Calu3 (cell line): ENCODE results near the gene ADCY5. TPM values are rescaled to one million over a fixed set of nuclear protein-coding genes. Genes with fewer than 3 reads are reported as not detected.

Source experiments
- BruUV-seq: library from RNA; stranded (reverse); fragments of 400-500 nt; replicated peaks from 2 replicates; lab custom pipeline; 2021; lab: Mats Ljungman, UMichigan
- CTCF ChIA-PET: fragments of 300-600 bp; sonication (Branson Sonifier 250); formaldehyde crosslinking; loops from one replicate; lab custom pipeline; 2022; ENCODE audit warnings: antibody characterized with exemption; lab: Charles Lee
- DNase-seq: peaks from one replicate; pipeline ENCODE4 v3.0.0; 2022
- H3K27ac Mint-ChIP-seq: one replicate; pipeline ENCODE4 v1.8.0; 2022; ENCODE audit warnings: mixed read lengths; ENCODE audit not compliant: unreplicated experiment
- H3K27me3 Mint-ChIP-seq: one replicate; pipeline ENCODE4 v1.8.0; 2022; ENCODE audit warnings: mixed read lengths; ENCODE audit not compliant: unreplicated experiment
- H3K36me3 Mint-ChIP-seq: one replicate; pipeline ENCODE4 v1.8.0; 2022; ENCODE audit warnings: mild to moderate bottlenecking, moderate library complexity, mixed read lengths; ENCODE audit not compliant: insufficient read depth, unreplicated experiment
- H3K4me1 Mint-ChIP-seq: one replicate; pipeline ENCODE4 v1.8.0; 2022; ENCODE audit warnings: mild to moderate bottlenecking, low read depth, mixed read lengths; ENCODE audit not compliant: unreplicated experiment
- H3K4me3 Mint-ChIP-seq: one replicate; pipeline ENCODE4 v1.8.0; 2022; ENCODE audit warnings: mild to moderate bottlenecking, low read depth, moderate library complexity, mixed read lengths; ENCODE audit not compliant: unreplicated experiment
- H3K9me3 Mint-ChIP-seq: one replicate; pipeline ENCODE4 v1.8.0; 2022; ENCODE audit warnings: low read depth, mixed read lengths; ENCODE audit not compliant: unreplicated experiment
- CTCF ChIP-seq: fragments of 200-600 bp; IDR thresholded peaks from one replicate; pipeline ENCODE4 v1.8.0; 2022; ENCODE audit warnings: antibody characterized with exemption; ENCODE audit not compliant: unreplicated experiment
- intact Hi-C: fragments of 100-400 bp; cut with micrococcal nuclease; formaldehyde crosslinking; loops from one replicate; pipeline ENCODE4 v1.10.0; 2022; ENCODE audit not compliant: unreplicated experiment
- total RNA-seq: library from RNA; stranded (reverse); gene quantifications from 2 replicates; pipeline ENCODE4 v1.2.3, GENCODE V29; 2022

Gene ADCY5
- total RNA-seq, 1 experiment from 2014 or later: 2.5 TPM

GRCh38 chr3:123291404-123291803 lies 157.5 kb downstream of the ADCY5 start:
- H3K27ac Mint-ChIP-seq: no peak overlapping the region
- BruUV-seq: no TSS peak
- peaks cover 81% of the 10 kb centered on the region for H3K27me3 Mint-ChIP-seq
- no peaks in the 10 kb centered on the region for H3K4me1 Mint-ChIP-seq
- no peak for TF ChIP-seq CTCF
- peaks cover 4% of the 10 kb centered on the region for H3K9me3 Mint-ChIP-seq
- CTCF ChIA-PET: no interaction called here
- peaks cover 6% of the 10 kb centered on the region for H3K36me3 Mint-ChIP-seq
- no peak overlapping the region for H3K4me3 Mint-ChIP-seq
- no peak for DNase-seq
- intact Hi-C loops: no loop called here

GRCh38 chr3:123290962-123291361 lies 157.9 kb downstream of the ADCY5 start:
- CTCF ChIA-PET: no interaction called here
- peaks cover 6% of the 10 kb centered on the region for H3K36me3 Mint-ChIP-seq
- intact Hi-C loops: no loop called here
- peaks cover 77% of the 10 kb centered on the region for H3K27me3 Mint-ChIP-seq
- DNase-seq: no peak
- no TSS peak for BruUV-seq
- H3K4me1 Mint-ChIP-seq: no peaks in the 10 kb centered on the region
- H3K4me3 Mint-ChIP-seq: no peak overlapping the region
- no peak overlapping the region for H3K27ac Mint-ChIP-seq
- no peak for TF ChIP-seq CTCF
- peaks cover 4% of the 10 kb centered on the region for H3K9me3 Mint-ChIP-seq

GRCh38 chr3:123290107-123290930 lies 158.6 kb downstream of the ADCY5 start:
- Mint-ChIP-seq H3K27ac (no peak overlapping the region), H3K36me3 (peaks cover 6% of the 10 kb centered on the region), H3K4me1 (no peaks in the 10 kb centered on the region), H3K9me3 (peaks cover 4% of the 10 kb centered on the region), H3K27me3 (peaks cover 70% of the 10 kb centered on the region), H3K4me3 (no peak overlapping the region)
- no peak for DNase-seq
- no TSS peak for BruUV-seq
- no peak for TF ChIP-seq CTCF
- intact Hi-C loops: no loop called here
- CTCF ChIA-PET: no interaction called here

GRCh38 chr3:123289391-123290106 lies 159.3 kb downstream of the ADCY5 start:
- H3K4me3 Mint-ChIP-seq: no peak overlapping the region
- DNase-seq: no peak
- CTCF ChIA-PET: no interaction called here
- peaks cover 62% of the 10 kb centered on the region for H3K27me3 Mint-ChIP-seq
- peaks cover 4% of the 10 kb centered on the region for H3K9me3 Mint-ChIP-seq
- peaks cover 6% of the 10 kb centered on the region for H3K36me3 Mint-ChIP-seq
- TF ChIP-seq CTCF: no peak
- H3K27ac Mint-ChIP-seq: no peak overlapping the region
- intact Hi-C loops: no loop called here
- no peaks in the 10 kb centered on the region for H3K4me1 Mint-ChIP-seq
- no TSS peak for BruUV-seq
